Hematopoietic multipotent progenitor cell treated with erythropoietin and hydrocortisone succinate and interleukin-3 and kit ligand, for 15 days (in vitro differentiated cells): Measurements from ENCODE around the gene GJB6.

Source experiments
- DNase-seq: peaks from one replicate; pipeline ENCODE4 v3.0.0-alpha.2; 2015; ENCODE audit warnings: low spot score

GJB6 gene

GRCh38 chr13:20227288-20227687 is 4.8 kb downstream of the GJB6 start:
- no peak for DNase-seq

DNA sequence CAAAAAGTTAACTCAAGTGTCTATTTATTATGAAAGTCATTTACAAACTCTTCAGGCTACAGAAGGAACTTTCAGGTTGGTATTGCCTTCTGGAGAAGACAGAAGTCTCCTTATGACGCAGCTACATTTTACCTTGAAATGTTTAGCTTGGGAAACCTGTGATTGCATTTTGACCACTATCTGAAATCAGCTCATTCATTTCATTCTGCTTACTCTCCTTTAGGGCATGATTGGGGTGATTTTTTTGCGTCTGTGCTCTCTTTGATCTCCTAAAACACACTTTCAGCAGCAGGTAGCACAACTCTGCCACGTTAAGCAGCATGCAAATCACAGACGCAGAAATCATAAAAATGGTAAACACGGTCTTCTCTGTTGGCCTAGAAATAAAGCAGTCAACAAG is 9.6 kb downstream of the GJB6 start:
- DNase-seq: no peak

DNA sequence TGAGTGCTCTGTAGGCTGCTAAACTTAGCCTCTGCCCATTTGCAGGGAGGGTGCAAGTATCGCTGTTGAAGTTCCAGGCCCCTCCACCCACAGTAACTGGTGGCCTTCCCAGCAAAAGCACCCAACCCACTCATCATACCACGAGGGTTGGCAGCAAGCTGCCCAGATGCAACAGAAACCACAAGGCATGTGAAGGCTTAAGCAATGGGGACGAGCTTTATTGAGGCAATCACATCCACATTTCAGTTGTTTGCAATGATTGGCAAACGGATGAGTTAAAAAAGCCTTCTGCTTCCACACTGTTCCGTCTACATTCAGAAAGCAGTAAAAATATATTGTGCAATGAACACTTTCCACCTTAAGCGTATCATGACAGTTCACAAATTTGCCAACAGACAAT is 10.3 kb downstream of the GJB6 start:
- no peak for DNase-seq

GRCh38 chr13:20219577-20219976 is 12.5 kb downstream of the GJB6 start:
- DNase-seq: no peak

DNA sequence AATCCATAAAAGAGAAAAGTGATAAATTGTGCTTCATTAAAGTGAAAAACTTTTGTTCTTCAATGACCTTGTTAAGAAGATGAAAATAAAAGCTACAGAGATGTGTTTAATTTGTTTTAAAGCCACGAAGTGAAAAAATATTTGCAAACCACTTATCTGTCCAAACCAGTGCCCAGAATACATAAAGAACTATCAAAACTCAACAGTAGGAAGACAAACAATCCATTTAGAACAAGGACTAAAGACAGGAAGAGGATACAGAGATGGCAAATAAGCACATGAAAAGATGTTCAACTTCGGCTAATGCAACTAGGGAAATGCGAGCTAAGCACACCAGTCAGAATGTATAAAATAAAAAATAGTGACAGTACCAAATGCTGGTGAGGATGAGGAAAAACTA is 15.0 kb downstream of the GJB6 start:
- no peak for DNase-seq

DNA sequence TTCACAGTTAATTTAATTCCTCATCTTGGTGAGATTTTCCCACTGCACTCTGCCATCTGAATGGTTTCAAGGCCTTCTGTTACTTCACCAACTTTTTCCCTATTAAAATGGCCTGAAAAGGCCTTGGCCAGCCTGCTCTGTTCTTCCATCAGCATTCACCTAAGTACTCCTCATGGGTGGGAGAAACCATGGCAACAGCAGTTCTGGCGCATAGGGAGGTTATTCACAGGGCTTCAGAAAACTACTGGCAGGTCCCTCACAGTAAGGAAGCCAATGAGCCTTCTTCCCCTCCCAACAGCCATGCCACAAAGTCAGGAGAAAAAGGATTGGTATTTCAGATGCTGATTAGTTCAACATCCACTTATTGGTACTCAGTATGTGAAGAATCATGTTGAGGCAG is 22.2 kb downstream of the GJB6 start:
- no peak for DNase-seq

- no peak for DNase-seq
Observed at GRCh38 chr13:20206698-20207235, 25.4 kb downstream of the GJB6 start.

DNA sequence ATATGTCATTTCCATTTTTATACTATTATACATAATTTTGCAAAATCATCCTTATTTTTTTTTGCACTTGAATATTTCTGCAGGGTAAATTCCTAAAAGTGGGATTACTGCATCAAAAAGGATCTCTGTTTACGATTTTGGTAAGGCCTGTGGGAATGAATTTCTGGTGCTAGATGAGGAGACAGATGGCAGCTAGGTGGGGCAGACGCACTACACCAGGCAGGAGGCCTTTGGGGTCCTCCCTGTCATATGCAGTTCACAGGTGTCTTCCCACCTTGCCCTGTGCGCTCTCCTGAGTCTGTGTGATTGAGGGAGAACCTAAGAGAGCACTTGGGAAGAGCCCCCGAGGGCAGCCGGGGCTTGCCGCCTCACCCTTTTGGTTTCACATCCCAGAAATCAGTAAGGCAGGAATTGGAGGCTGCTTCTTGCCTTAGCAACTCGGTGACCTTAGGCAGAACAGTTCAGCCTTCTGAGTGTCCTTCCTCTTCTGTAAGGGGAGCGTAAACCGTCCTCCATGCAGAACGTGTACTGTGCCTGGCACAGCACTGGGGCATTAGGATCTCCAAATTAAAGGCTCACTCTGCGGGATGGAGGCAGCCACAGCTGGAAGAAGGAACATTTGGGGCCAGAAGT is 25.9 kb downstream of the GJB6 start:
- no peak for DNase-seq

- no peak for DNase-seq
Observed at GRCh38 chr13:20198781-20199180, 33.3 kb downstream of the GJB6 start.

- DNase-seq: peak; percentile 47
Observed at GRCh38 chr13:20197361-20197834, 34.7 kb downstream of the GJB6 start.

GRCh38 chr13:20195801-20196200 is 36.3 kb downstream of the GJB6 start:
- DNase-seq: no peak

GRCh38 chr13:20193907-20194631 is 38.0 kb downstream of the GJB6 start:
- no peak for DNase-seq

- DNase-seq: no peak
Observed at GRCh38 chr13:20193162-20193906, 38.8 kb downstream of the GJB6 start.

GRCh38 chr13:20192836-20193161 is 39.3 kb downstream of the GJB6 start, which contains the start of gene GJB2:
Gene GJB2 (minus strand): TSS chr13:20192938. CDS start chr13:20189581, 3,357 bp downstream.
- DNase-seq: no peak

- no peak for DNase-seq
Observed at GRCh38 chr13:20192158-20192835, 39.8 kb downstream of the GJB6 start.

DNA sequence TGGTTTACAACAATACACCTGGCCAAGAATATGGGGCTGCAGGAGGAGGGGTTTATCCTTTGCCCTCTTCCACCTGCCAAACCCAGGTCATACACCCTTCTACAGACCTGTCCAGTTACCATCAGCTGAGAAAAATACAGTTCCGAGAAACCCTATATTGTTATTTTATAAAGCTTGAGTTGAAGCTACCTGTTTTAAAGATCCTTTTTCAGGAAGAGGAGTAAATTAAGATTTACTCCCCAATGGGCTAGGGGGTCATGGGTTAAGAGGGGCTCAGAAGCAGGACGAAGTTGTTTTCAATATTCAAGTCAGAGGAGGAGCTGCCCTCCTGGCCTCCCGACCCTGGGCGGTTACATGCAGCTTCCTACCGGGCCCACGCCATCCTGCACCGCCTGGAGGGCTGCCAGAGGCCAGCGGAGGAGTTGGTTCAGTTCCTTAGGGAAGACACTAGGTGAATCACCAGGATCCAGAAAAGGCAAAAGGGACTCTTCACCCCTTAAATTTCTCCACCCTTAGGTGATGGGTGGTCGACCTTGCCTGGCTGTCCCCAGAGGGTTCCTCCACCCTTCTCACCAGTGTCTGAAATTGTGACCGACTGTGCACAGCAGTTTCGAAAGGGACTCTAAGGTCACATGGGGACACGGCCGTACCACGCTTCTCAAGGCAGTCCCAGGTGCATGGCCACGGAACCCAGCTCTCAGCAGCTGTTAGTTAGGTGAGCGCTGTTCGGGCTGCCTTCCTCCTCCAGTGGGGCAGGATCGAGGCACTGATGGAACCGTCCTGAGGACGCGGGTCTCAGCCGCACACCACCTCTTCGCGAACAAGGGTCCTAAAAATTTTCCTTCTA is 40.6 kb downstream of the GJB6 start:
- no peak for DNase-seq

- no peak for DNase-seq
Observed at GRCh38 chr13:20190481-20191310, 41.4 kb downstream of the GJB6 start.

GRCh38 chr13:20190076-20190475 is 42.0 kb downstream of the GJB6 start:
- DNase-seq: no peak

GRCh38 chr13:20188667-20189553 is 43.2 kb downstream of the GJB6 start:
- no peak for DNase-seq
